GM19025 (cell line): ENCODE data around the gene TMEM178B.

ENCODE experiments used
- ATAC-seq: cut with Tn5 transposase; IDR thresholded peaks from one replicate; pipeline ENCODE4 v1.9.1; 2021; ENCODE audit warnings: mild to moderate bottlenecking, low read depth, moderate library complexity; ENCODE audit not compliant: unreplicated experiment

Gene TMEM178B

DNA sequence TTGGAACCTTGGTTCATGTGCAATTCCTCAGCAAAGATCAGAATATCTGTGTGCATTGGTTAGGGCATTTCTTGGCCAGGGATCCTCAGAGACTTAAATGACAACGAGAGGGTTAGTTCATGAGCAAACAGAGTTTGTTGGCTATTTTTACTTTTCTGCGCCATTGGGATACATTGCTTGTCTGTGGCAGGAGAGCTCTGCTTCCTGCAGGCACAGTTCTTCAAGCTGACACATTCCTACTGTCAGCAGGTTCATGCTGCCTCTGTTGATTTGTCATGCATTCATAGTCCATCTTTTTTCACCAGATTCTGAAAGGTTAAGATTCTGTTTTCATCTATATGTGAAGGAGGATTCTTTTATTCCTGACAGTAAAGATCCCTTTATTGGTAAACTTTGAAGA lies 139.4 kb downstream of the TMEM178B start:
- ATAC-seq = no peak

- no peak for ATAC-seq
Measured at GRCh38 chr7:141217938-141218337, 144.1 kb downstream of the TMEM178B start.

GRCh38 chr7:141218941-141219340 lies 145.1 kb downstream of the TMEM178B start:
- ATAC-seq = no peak

- ATAC-seq = no peak
Measured at GRCh38 chr7:141220263-141220880, 146.5 kb downstream of the TMEM178B start.

- no peak for ATAC-seq
Measured at GRCh38 chr7:141221007-141221612, 147.2 kb downstream of the TMEM178B start.

DNA sequence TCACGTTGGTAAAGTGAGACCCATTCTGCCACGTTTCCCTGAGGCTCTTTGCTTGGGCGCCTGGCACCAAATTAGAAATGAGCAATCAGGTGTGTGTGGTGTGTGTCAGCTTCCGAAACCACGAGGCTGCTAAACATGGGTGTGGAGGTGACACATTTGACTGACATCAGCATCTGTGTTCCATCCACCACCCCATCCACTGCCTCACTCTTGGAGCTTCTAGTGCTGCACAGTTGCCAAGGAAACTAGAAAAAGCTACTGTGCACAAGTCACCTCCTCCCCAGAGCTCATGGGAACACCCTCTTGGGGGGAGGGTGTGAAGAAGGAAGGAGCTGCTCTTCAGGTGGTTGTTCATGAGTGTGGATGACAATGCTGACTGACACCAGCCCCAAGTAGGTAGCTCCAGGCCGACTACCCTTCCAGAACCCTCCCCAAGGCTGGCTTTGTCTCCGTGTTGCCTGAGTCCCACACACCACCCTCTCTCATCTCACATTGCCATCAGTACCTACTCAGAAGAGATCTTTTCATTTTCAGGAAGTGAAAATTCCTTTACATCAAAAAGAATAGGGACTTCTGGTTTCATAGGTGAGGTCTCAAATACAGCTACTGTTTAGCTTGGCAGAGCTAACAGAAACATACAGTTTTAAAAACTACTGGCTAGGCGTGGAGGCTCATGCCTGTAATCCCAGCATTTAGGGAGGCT lies 152.2 kb downstream of the TMEM178B start:
- no peak for ATAC-seq

DNA sequence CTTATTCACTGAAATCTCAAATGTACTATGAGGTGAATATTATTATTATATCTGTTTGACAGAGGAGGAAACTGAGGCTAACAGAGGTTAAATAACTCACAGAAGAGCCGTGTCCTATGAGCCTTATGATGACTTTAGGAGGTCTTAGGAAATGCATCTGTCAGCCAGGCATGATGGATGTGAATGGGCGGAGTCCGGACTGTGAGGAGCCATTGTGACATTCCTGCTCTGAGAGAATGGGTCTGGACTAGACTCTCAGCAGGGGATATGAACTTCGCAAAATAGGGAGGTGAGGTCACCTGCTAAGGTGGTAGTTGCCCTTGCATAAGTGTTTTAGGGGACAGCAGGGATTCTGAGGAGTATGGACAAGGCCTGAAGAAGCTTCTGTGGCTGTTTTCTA lies 153.6 kb downstream of the TMEM178B start:
- ATAC-seq = no peak

- no peak for ATAC-seq
Measured at GRCh38 chr7:141228482-141228881, 154.6 kb downstream of the TMEM178B start.

GRCh38 chr7:141231018-141231792 lies 157.3 kb downstream of the TMEM178B start:
- ATAC-seq = no peak

- no peak for ATAC-seq
Measured at GRCh38 chr7:141232286-141233051, 158.6 kb downstream of the TMEM178B start.

DNA sequence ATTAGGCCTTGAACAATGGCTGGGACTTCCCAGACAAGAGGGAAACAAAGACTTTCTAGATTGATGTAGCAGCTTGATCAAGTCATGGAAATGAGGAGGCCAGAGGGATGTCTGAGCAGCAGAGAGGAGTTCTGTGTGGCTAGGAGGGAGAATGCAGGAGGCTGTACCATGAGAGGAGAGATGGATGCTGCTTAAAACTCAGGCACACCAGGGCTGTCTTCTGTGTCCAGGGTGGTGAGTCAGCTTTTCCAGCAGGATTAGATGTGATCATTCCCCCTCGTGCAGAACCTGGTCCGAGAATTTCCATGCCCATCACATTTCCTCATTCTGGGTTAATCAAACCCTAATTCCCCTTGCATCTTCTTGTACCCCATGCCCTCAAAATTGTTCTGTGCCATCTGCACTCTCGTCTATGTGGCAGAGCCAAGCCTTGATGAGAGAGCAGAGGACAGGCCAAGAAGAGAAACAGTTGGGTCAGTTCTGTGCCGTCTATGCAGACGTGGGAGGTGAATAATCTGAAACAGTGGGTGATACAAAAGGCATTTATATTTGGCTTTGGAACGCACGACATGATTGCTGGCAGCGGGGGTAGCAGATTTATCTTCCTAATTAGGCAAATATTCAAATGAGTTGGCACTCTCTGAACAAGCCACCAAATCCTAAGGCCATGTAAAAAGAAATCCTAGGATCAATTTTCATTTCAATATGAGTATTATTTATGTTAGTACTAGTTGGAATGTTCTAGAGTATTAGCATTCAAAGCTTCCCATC lies 160.7 kb downstream of the TMEM178B start:
- no peak for ATAC-seq

DNA sequence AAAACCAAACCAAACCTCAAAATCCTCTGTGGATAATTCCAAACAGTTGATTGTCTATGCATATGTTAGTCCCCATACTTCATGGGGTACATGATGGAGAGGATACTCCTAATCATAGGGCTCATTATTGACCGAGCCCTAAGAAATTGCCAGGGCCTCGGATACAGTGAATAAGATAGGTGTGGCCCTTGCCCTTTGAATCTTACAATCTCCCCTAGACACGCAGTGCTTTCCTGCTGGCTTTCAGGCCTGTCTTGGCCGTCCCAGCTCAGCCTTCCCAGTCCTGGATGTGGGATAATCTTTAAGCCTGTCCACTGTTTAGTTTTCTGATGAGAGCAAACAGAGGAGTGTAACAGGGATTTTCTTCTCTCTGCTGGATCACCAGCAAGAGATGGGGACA lies 161.8 kb downstream of the TMEM178B start:
- no peak for ATAC-seq

GRCh38 chr7:141238596-141239243 lies 164.9 kb downstream of the TMEM178B start:
- ATAC-seq = no peak

DNA sequence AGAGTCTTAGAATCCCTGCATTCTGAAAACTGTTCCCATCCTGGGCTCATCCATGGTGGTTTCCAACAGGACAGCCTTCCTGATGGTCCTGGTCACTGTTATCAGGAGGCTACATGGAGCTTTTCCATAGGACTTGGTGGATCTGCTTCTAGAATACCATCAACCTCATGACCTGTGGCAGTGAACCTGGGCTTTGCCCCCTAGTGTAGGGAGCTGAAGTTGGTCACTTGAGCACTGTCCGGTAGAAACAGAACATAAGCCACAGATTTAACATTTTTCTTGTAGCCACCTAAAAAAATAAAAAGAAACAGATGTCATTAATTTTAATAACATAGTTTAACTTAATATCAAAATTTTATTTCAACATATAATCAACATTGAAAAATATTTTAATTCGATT lies 165.8 kb downstream of the TMEM178B start:
- ATAC-seq = no peak

DNA sequence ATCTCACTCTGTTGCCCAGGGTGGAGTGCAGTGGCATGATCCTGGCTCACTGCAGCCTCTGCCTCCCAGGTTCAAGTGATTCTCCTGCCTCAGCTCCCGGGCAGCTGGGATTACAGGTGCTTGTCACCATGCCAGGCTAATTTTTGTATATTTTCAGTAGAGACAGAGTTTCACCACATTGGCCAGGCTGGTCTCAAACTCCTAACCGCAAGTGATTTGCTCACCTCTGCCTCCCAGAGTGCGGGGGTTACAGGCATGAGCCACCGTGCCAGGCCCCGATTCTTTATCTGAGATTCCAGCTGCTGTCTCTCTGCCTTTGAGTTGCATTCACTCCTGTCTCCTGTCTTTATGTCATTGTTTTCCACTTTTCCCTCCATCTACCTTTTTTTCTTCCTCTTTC lies 168.7 kb downstream of the TMEM178B start:
- no peak for ATAC-seq

DNA sequence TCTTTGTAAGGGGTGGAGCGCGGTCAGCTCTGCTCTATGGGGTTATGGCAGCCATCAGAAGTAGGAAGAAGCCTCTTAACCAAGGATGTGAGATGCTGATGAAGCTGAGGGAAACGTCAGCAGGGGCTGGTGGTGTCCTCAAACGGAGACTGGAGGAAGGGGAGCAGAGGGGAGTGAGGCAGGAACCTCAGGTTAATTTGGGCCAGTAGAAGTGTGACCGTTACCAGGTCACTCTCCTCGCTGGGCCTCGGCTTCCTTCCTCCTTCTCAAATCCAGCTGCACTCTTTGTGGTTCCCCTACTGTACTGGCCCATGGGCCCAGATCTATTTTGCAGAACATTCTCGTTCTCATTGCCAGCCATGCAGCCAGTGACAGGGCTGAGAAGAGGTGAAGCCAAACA lies 169.5 kb downstream of the TMEM178B start:
- ATAC-seq = no peak

GRCh38 chr7:141244435-141244834 lies 170.6 kb downstream of the TMEM178B start:
- ATAC-seq = no peak

GRCh38 chr7:141246426-141246825 lies 172.6 kb downstream of the TMEM178B start:
- ATAC-seq = no peak

DNA sequence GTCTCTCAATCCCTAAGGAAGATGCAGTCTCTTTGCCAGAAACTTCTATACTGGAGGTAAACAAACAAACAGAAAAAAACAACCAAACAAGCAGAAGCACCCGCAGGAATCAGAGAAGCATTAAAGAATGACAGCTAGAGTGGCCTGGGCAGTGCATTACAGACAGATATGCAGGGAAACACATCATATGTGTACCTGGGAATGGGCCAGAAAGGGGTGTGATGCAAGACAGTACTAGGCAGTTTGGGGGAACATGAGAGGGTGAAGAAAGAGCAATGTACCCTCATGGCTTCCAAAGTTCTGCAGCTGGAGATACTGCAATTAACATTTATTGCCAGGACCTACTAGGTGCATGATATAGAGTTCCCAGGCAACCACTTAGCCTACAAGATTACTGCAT lies 177.3 kb downstream of the TMEM178B start:
- no peak for ATAC-seq
